HTR-8/SVneo (cell line): ENCODE measurements around the gene SLC35G2.
"Not testable (repeated sequence)": the region's sequence is repeated elsewhere in the genome, so short reads cannot be mapped to it uniquely, and the experiment has no call there.

Experiments used
- DNase-seq: peaks from one replicate; pipeline ENCODE4 v3.0.0; 2011; ENCODE audit warnings: low spot score, mixed read lengths; ENCODE audit not compliant: insufficient read length
- FAIRE-seq: peaks from 2 replicates; lab custom pipeline; 2011; peaks lifted over from hg19 to GRCh38; lab: Jason Lieb, UNC

SLC35G2 gene

DNA sequence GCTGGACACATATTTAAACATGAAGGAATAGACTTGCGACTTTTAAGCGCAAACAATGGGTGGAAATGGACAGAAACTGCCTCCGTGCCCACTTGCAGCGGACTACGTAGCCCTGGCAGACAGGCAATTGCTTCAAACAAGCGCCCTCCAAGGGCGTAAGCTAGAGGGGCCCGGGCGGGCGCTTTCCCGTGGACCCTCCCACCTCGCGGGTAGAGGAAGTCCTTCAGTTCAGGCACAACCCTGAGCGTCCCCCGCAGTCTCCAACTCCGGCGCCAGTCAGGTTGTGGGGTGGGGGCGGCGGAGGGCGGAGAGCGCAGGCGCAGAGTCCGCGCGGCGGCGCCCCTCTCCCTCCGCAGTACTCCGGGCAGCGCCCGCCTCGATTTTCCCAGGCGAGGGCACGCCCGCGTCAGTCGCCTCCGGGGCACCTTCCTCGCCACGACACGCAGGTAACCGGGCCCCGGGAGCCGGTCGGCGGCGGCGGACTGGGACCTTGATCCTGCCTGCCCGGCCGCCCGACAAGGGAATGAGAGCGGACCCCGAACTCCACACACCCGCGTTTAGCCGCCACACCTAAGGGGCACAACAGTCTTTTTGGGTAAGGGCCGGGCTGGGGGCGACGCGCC, at the start of gene SLC35G2:
Gene SLC35G2, plus strand, starts transcription at position 358 of the 623 bp plus-strand sequence. CDS start 35,335 bp downstream, outside the sequence.
- peak; percentile 64 for DNase-seq
- no peak for FAIRE-seq

DNA sequence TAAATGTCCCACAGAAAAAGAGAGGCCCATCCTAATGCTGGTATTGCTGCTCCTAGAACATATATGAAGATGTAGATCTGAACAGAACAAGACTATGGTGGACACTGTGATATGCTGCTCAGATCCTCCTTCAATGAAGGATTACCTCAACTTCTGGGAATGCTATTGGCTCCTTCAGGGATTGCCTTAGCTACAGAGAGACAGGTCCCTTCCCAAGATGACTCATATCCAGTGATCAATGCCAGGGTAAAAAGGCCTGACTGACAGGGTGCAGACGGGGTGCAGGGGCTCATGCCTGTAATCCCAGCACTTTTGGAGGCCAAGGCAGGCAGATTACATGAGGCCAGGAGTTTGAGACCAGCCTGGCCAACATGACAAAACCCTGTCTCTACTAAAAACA, 46.2 kb upstream of the SLC35G2 start:
- DNase-seq (no peak), FAIRE-seq (no peak)

DNA sequence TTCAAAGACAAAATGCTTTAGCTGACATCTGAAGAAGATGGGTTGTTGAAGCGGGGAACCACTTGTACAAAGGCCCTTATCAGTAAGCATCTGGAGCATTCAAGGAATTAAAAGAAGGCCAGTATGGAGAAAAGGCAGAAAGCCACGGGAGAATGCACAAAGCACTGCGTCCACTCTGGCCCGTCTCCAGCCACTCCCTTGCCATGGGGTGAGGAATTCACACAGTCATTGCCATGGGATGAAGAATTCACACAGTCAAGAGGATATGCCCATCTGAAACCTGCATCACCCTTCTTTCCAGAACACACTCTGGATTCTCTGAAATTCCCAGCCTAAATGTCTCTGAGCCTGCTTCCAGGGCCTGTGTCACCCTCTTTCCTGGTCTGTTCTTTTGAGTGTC, 40.1 kb upstream of the SLC35G2 start:
- DNase-seq (no peak), FAIRE-seq (no peak)

DNA sequence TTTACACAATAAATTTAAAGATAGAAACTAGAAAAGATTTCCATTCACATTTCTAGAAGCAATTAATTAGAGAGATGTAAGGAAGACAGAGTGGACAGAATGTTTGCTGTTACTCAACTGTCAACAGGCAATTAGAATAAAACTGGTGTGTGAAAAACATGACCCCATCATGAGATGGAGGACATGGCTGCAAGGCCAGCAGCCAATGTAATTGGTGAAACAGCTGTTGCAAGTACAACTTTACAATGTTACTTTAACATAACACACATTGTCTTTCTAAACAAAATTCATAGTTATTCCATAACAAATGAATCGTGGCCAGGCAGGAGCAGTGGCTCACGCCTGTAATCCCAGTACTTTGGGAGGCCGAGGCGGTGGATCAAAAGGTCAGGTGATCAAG, 38.2 kb upstream of the SLC35G2 start:
- FAIRE-seq: no peak
- DNase-seq: no peak

DNA sequence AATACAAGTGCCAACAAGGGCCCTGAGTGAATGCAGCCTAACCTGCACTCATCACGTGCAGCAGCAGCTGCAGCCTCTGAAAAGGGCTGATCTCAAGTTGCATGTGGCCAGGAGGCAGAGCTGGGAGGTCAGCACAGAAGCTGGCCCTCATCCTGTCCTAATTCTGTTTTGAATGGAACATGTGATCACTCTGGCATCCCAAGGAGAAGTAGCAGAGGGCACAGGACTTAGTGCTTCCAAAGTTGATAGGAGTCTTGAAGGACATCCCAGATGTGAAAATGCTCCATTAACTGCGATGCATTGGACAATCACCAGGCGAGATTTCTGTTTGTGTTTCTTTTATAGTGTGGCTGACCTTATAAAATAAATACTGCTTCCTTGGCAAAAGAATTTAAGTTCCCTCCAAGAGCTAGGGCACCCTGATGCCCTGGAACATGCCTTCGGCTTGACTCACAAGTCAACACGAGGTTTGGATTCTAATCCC, 35.2 kb upstream of the SLC35G2 start:
- DNase-seq (no peak), FAIRE-seq (no peak)

DNA sequence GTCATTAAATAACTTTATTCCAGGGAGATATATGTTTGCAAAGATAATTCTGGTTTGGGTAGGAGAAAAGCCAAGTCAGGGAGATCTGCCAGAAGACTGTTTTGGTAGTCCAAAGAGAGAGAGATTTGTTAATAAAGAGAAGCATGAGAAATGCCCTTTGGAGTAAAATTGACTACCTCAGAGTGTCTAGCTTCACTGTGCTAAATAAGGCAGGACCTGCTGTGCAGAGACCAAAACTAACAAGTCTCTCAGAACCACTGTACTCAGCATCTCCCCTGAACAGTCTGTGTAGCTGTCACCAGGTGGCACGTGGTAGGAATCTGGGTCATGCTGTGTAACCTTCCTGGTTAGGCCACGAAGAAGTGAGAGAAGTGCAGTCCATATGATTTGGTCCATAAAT, 31.6 kb upstream of the SLC35G2 start:
- FAIRE-seq: no peak
- DNase-seq: no peak

DNA sequence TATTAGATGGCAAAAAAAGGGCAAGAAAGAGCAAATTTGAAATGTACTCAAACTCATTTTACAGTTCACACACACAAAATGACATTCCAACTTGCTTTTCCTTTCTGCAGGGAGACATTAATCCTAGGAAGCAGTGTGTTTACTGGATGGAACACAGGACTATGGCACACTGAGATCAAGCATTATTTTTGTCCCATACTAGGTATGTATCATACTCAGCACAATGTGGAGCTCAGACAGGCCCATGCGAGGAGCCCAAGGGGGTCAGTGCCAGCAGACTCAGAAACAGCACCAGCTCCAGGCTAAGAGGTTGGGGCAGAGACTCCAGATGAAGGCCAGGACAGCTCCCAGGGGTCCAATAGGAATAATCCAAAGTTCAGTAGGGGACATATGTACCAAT, 30.8 kb upstream of the SLC35G2 start:
- FAIRE-seq: no peak
- DNase-seq: no peak

DNA sequence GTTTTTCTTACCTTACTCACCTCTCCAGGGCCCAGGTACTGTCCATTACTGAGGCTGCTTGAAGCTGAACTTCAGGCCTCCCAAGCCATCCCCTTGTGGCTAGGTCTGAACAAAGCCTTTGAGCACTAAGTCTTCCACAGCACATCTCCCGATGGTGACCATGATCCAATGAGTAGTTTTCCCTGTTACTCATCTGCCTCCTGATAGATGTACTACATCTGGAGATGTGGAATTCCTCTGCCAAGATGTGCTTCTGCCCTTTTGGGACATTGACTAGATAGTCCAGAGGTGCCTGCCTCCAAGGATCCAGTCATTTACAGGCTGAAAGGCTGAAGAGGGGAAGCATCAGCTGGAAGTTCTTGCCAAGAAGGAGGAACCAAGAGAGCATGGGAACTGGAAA, 28.9 kb upstream of the SLC35G2 start:
- no peak for DNase-seq
- FAIRE-seq: no peak

DNA sequence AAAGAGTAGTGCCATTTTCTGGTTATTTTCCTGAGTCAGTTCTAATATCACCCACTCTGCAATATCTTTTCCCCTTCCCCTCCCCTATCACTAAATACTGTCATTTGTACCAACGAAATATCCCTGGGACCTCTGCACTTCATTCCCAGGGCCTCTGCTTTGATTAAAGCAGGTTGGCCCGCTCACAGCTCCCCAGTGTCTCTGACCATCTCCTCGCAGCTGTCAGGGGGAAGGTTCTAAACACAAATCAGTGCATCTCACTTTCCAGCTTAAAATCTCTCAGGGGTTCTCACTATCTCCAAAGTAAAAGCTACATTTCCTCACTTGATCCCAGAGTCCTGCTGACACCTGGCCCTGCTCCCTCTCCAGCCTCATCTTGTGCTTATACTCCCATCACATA, 28.1 kb upstream of the SLC35G2 start:
- FAIRE-seq (no peak), DNase-seq (no peak)

DNA sequence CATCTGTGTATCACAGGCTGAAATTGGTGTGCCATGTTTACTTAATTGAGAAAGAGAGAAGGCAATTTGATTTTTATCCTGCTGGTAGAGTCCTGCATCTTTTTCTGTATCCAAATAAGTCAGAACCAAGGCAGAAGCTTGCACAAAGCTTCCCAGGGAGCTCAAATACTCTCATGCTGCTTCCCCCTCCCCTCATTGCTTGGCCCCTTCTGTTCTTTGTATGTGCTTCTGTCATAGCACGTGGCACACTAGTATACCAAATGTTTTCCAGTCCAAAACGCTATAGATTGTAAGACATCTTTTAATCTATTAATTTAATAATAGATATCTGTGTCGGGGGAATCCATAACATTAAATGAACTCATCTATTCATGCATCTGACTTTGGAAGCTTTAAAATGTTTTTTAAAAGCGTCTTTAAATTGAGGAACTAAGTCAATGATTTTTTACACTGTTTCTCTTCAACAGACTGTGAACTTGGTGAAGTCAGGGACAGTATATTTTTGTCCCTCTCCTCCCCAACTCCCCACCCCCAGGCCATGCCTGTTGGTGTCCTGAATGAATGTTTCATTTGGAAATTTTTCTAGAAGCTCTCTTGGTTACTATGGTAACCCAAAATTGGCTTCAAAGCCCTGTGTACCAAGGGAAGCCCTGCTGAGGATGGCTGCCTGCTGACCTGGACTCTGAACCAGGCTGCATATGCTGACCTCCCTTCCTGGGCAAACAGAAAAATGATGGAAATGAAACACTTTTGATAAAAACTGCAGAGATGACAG, 26.2 kb upstream of the SLC35G2 start:
- DNase-seq (no peak), FAIRE-seq (no peak)

DNA sequence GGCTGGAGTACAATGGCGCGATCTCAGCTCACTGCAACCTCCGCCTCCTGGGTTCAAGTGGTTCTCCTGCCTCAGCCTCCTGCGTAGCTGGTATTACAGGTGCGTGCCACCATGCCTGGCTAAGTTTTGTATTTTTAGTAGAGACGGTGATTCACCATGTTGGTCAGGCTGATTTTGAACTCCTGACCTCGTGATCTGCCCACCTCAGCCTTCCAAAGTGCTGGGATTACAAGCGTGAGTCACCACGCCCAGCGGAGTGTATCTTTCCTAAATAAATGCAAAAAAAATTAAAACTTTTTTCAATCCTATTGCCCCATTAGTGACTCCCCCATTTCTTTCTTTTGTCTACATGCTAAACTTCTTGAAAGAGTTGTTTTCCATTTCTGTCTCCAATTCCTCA, 17.8 kb upstream of the SLC35G2 start:
- DNase-seq, FAIRE-seq: not testable (repeated sequence)

DNA sequence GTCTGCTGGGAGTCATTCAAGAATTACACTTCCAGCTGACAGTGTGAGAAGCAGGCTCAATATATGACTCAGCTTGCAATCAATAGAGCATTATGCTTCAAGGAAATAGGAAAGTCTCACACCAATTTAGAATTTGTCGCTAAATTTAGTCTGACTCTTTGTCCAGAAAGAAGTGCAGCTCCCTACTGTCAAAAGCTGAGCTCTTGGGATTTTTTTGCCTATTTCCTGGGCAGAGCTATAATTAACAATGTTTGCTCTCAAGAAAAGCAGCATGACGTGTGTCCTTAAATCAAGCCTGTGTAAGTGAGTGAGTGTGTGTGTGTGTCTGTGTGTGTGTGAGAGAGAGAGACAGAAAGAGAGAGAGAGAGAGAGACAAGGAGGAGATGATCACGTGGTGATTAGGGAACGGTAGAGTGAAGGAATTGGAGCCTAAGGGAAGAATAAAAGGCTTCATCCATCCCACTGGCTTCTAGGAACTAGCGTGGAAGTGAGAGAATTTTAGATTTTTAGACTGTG, 16.4 kb upstream of the SLC35G2 start:
- DNase-seq: no peak
- FAIRE-seq: no peak

DNA sequence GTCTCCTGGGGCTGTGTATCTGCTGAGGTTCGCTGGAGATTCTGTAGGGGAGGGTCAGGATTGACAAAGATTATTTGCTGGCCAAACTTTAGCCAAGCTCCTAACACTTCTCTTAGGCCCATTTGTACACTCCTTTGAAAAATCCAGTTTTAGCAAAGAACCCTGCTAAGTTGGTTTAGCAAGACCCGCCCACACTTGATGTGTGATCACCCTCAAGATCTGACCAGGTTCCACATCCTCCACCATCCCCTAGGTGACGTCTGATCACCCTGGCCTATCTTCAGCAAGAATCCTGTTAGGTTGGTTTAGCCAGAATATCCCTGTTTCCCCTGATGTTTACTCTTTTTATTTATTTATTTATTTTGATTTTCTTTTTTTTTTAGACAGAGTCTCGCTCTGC, 14.8 kb upstream of the SLC35G2 start:
- FAIRE-seq: no peak
- no peak for DNase-seq

DNA sequence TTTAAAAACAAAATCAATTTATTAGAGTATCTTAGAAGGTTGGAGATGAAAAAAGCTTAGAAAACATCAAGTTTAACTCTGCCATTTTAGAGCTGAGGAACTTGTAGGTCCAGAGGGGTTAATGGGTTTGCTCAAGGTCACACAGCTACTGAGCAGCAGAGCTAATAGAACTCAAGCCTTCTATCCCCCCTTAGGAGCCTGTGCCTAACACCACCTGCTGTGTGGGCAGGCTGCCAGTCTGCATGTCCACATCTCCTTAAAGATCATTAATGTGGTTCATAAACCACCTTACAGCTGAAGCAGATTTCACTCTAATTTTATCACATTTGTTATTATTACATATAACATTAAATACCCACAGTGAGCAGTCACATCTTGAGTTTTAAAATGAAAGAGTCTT, 14.1 kb upstream of the SLC35G2 start:
- DNase-seq (no peak), FAIRE-seq (no peak)

DNA sequence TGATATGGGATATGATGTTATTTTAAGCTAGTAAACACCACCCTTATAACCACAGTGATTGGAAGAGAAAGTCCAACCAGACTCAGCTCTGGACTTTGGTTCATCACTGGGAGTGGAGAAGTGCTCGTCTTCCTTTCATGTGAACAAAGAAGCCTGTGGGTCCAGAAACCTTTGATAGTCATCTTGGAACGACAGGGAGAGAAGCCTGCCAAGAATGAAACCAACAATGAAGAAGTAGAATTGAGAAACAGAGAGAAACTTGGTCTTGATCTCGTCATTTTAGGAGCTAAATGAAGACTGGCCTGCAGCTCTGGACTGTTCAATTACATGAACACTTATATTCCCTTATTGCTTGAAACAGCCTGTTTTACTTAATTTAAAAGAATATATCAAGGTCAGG, 13.1 kb upstream of the SLC35G2 start:
- FAIRE-seq (no peak), DNase-seq (no peak)

DNA sequence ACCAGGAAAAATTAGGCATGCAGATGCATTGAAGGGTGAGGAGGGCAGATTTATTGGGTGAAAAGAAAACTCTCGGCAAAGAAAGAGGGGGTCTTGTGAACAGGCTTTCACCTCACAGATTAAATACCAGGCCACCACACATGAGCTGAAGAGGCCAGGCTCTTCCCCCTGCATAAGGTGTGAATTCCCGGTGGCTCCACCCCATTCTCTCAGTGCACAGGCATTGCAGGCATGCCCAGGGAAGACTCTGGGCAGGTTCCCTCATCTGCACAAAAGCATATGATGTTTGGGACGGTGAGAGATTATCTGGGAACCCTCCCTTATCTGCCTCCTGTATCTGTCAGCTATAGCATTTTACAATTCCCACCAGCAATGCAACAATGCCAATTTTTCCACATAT, 7.2 kb upstream of the SLC35G2 start:
- FAIRE-seq (no peak), DNase-seq (no peak)

DNA sequence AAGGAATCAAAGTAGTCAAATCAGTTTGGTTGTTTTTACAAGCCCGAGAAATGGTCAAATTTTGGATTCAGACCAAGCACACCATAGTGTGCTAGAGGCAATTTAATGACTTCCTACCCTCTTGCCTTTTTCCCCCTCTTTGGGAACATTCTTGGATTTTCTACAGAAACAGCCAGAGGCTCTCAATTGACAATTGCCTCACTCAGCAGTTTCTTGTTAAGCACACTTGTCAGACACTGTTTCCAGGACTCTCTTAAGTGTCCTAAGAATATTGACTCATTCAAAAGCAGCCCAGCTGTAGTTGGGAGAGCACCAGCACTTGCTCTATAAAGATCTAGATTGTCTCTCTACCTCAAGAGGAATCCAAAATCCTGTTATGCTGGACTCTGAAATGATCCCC, 1.5 kb upstream of the SLC35G2 start:
- DNase-seq (no peak), FAIRE-seq (no peak)

DNA sequence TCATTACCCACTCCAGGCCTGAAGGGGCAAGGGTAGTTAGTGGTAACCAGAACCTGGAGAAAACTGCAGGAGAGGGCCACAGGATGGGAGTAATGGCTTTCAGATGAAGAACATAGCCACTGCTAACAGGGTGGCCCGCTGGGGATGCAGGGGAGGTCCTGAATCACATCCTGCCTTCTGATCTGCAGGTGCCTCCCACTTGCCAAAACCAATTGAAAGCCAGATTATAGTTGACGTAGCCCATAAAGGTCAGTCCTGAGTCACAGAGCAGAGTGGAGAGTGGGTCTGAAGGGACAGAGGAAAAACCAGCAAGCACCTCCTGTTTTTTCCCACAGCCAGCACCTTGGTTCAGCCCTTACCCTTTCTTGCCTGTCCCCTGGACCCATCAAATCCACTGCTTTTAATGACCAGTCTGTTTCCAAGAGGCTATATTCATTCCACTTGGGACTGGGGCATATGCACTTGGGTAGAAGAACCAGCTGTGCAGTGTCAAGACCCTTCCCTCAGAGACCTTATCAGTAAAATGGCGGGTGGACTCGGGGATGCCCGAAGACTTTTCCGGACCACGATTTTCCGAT, 646 bp upstream of the SLC35G2 start:
- FAIRE-seq (peak; percentile 86), DNase-seq (peak; percentile 91)

DNA sequence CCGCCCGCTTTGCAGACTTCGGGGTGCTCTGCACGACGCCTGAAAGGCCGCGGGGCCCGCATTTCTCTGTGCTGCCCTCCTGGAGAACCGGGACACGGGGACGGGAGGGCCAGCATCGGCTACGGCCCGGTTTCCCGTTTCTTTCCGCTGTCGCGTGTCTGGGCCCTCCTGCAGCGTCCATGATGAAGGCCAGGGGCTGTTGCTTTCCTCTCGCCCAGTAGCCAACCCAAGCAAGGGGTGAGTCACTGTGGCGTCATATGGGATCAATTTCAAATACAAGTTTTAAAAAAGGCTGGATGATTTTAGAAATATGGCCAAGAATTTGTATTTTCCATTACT, 435 bp downstream of the SLC35G2 start:
- FAIRE-seq (no peak), DNase-seq (peak; percentile 52)

DNA sequence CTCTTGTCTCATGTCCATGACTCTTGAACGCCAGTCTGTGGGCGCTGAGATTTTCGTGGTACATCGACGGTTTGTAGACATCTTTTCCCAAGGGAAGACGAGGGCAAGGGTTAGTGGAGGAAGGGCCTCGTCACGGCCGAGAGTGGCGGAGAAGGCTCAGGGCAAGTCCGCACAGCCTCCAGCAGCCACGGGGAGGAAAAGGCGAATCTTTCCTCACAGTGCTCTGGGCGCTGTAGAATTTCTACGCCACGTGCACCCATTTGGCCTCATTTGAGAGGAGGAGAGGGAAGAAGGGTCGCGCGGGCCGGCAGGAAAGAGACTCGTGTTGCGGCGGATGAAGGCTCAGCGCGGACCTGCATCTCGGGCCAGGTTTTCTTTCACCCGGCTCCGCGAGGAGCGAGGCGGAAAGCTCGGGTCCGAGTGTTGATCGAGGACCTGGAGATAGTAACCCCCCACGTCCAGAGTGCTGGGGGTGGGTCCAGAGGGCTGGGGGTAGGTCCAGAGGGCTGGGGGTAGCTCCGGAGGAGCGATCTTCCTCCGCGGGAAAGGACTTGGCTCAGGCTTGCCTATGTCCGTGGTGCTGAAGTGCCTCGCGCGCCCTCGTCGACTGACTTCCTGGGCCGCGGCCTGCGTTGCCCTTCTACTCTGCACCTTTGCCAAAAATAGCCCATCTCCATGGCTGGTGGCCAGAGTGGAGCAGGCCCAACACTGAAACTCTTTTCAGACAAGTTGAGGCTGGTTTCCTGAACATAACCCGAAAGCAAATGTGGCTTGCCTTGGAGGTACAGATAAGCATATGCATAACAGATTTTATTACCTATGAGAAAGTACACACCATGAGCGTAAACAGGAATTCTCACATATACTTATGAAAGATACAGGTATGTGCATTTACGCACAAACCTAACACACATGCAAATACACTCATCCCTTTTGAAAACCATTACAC, 1.1 kb downstream of the SLC35G2 start:
- FAIRE-seq (peak; percentile 70), DNase-seq (peak; percentile 61)
